ENCODE data around the gene IPPK. TPM values are rescaled to one million over a fixed set of nuclear protein-coding genes. Genes with fewer than 3 reads are reported as not detected.

Gene IPPK
- total RNA-seq, 2 experiments from 2014 or later = 12.5 to 15.8 TPM

- H3K4me3 Mint-ChIP-seq = no peak overlapping the region
- intact Hi-C loops (cut with micrococcal nuclease) = no loop called here
- ATAC-seq = no peak
- H3K9me3 Mint-ChIP-seq = no peaks in the 10 kb centered on the region
- no peaks in the 10 kb centered on the region for H3K4me1 Mint-ChIP-seq (ENCODE audit: low read depth)
- POLR2A ChIA-PET = interaction anchor here (1.1 kb wide), 1 partner anchor 11 kb away, joined by 3 read pairs; no protein-coding TSS in a partner anchor
- H3K27me3 Mint-ChIP-seq = no peaks in the 10 kb centered on the region
- H3K27ac Mint-ChIP-seq = no peak overlapping the region
- H3K36me3 Mint-ChIP-seq (ENCODE audit: low read depth) = peaks cover 16% of the 10 kb centered on the region
- DNase-seq = no peak
- CTCF ChIA-PET = interaction anchor here (0.9 kb wide), 1 partner anchor 468 kb away, joined by 3 read pairs; no protein-coding TSS in a partner anchor
- TF ChIP-seq, protein P1, sequence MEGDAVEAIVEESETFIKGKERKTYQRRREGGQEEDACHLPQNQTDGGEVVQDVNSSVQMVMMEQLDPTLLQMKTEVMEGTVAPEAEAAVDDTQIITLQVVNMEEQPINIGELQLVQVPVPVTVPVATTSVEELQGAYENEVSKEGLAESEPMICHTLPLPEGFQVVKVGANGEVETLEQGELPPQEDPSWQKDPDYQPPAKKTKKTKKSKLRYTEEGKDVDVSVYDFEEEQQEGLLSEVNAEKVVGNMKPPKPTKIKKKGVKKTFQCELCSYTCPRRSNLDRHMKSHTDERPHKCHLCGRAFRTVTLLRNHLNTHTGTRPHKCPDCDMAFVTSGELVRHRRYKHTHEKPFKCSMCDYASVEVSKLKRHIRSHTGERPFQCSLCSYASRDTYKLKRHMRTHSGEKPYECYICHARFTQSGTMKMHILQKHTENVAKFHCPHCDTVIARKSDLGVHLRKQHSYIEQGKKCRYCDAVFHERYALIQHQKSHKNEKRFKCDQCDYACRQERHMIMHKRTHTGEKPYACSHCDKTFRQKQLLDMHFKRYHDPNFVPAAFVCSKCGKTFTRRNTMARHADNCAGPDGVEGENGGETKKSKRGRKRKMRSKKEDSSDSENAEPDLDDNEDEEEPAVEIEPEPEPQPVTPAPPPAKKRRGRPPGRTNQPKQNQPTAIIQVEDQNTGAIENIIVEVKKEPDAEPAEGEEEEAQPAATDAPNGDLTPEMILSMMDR (IDR thresholded peaks at IDR 0.05) = no peak
These were observed 61.6 kb downstream of the IPPK start for GRCh38 chr9:92608241-92608908.

GRCh38 chr9:92607773-92608172 is 62.2 kb downstream of the IPPK start:
- H3K27ac Mint-ChIP-seq = no peak overlapping the region
- H3K36me3 Mint-ChIP-seq (ENCODE audit: low read depth) = peaks cover 16% of the 10 kb centered on the region
- POLR2A ChIA-PET = interaction anchor here (0.8 kb wide), 1 partner anchor 156 kb away, joined by 3 read pairs; no protein-coding TSS in a partner anchor
- intact Hi-C loops (cut with micrococcal nuclease) = no loop called here
- no peaks in the 10 kb centered on the region for H3K4me1 Mint-ChIP-seq (ENCODE audit: low read depth)
- no peaks in the 10 kb centered on the region for H3K9me3 Mint-ChIP-seq
- TF ChIP-seq, protein P1 (IDR thresholded peaks at IDR 0.05) = no peak
- CTCF ChIA-PET = interaction anchor here (0.9 kb wide), 1 partner anchor 467 kb away, joined by 3 read pairs; no protein-coding TSS in a partner anchor
- no peaks in the 10 kb centered on the region for H3K27me3 Mint-ChIP-seq
- ATAC-seq = no peak
- DNase-seq = no peak
- no peak overlapping the region for H3K4me3 Mint-ChIP-seq

- no peaks in the 10 kb centered on the region for H3K27me3 Mint-ChIP-seq
- H3K4me1 Mint-ChIP-seq (ENCODE audit: low read depth) = no peaks in the 10 kb centered on the region
- H3K4me3 Mint-ChIP-seq = no peak overlapping the region
- DNase-seq (no peak), ATAC-seq (no peak)
- intact Hi-C loops (cut with micrococcal nuclease) = no loop called here
- CTCF ChIA-PET = no interaction called here
- TF ChIP-seq, protein P1 (IDR thresholded peaks at IDR 0.05) = no peak
- POLR2A ChIA-PET = interaction anchor here (0.8 kb wide), 1 partner anchor 157 kb away, joined by 3 read pairs; no protein-coding TSS in a partner anchor
- no peaks in the 10 kb centered on the region for H3K9me3 Mint-ChIP-seq
- peaks cover 12% of the 10 kb centered on the region for H3K36me3 Mint-ChIP-seq (ENCODE audit: low read depth)
- H3K27ac Mint-ChIP-seq = no peak overlapping the region
These were observed 62.8 kb downstream of the IPPK start for GRCh38 chr9:92607088-92607487.

- ChIA-PET POLR2A (no interaction called here), CTCF (no interaction called here)
- peaks cover 5% of the 10 kb centered on the region for H3K36me3 Mint-ChIP-seq (ENCODE audit: low read depth)
- no peaks in the 10 kb centered on the region for H3K9me3 Mint-ChIP-seq
- DNase-seq = no peak
- TF ChIP-seq, protein P1 (IDR thresholded peaks at IDR 0.05) = no peak
- no peak overlapping the region for H3K27ac Mint-ChIP-seq
- no peaks in the 10 kb centered on the region for H3K27me3 Mint-ChIP-seq
- intact Hi-C loops (cut with micrococcal nuclease) = no loop called here
- no peak for ATAC-seq
- no peak overlapping the region for H3K4me3 Mint-ChIP-seq
- H3K4me1 Mint-ChIP-seq (ENCODE audit: low read depth) = no peaks in the 10 kb centered on the region
These were observed 64.7 kb downstream of the IPPK start for GRCh38 chr9:92605224-92605623.

- CTCF ChIA-PET = no interaction called here
- intact Hi-C loops (cut with micrococcal nuclease) = no loop called here
These were observed 65.9 kb downstream of the IPPK start for GRCh38 chr9:92603990-92604389.

More at GRCh38 chr9:92603990-92604389, 65.9 kb downstream of the IPPK start:
- no peaks in the 10 kb centered on the region for H3K9me3 Mint-ChIP-seq
- H3K4me3 Mint-ChIP-seq = no peak overlapping the region
- no peaks in the 10 kb centered on the region for H3K27me3 Mint-ChIP-seq
- no peak for ATAC-seq
- DNase-seq = no peak
- TF ChIP-seq, protein P1 (IDR thresholded peaks at IDR 0.05) = no peak
- no peaks in the 10 kb centered on the region for H3K4me1 Mint-ChIP-seq (ENCODE audit: low read depth)
- H3K36me3 Mint-ChIP-seq (ENCODE audit: low read depth) = peaks cover 5% of the 10 kb centered on the region
- no peak overlapping the region for H3K27ac Mint-ChIP-seq
- POLR2A ChIA-PET = no interaction called here

Measured in activated CD8-positive, alpha-beta T cell treated with anti-CD3 and anti-CD28 coated beads for 36 hours (primary cell).